DMS 273 (cell line): ENCODE measurements around the gene RBFOX1.

Source experiments
- DNase-seq: peaks from one replicate; lab custom pipeline; 2025; ENCODE audit not compliant: unreplicated experiment; lab: John Stamatoyannopoulos, UW

The RBFOX1 gene

GRCh38 chr16:7650431-7650830, 317.8 kb downstream of the RBFOX1 start:
- DNase-seq: no peak

DNA sequence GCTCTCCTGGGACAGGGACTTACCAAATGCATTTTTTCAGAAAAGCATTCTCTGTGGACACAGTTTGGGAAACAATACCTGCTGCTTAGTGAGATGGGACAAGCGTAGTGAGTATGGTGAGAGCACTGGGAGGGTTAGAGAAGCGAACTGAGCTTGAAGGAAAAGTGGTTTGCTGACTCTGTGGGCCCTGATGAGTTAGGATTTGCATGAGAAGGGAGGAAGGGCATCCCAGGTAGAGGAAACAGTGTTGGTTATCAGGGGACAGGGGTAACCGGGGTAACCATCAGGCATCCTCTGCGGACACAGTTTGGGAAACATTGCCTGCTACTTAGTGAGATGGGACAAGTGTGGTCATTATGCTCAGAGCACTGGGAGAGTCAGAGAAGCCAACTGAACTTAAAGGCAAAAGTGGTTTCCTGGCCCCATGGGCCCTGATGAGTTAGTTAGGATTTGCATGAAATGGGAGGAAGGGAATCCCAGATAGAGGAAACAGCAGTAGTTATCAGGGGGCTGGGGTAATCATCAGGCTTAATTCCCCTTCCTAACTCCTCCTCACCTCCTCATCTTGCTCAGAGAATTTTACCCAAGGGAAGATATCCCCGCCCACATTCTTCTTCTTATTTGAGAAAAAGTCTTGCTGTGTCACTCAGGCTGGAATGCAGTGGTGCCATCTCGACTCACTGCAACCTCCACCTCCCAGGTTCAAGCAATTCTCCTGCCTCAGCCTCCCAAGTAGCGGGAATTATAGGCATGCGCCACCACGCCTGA, 319.3 kb downstream of the RBFOX1 start:
- no peak for DNase-seq

DNA sequence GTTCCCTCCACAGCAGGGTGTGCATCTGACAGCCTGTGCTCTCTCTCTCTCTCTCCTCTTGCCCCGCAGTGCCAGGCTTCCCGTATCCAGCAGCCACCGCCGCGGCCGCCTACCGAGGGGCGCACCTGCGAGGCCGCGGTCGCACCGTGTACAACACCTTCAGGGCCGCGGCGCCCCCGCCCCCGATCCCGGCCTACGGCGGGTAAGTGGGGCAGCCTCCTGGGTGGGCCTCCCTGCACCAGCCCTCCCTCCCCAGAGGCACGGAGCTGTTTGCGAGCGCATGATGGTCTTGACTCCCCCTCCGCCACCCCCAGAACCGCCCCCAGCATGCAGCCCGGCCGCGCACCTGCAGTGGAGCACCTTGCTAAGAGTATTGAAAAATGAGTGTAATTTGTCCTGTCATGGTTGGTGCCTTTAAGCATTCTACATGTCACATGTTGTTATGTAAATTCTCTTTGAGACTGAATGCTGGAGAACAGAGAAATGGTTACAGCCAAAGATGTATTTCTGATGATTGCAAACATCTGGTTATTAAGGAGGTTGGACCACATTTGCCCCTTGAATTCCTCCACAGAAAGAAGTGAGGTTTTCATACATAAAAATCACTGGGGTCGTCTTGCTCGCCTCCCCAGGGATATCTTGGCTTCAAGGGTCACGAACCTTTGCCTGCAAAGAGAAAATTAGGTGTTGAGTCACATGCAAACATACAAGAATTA, 321.3 kb downstream of the RBFOX1 start:
- no peak for DNase-seq

DNA sequence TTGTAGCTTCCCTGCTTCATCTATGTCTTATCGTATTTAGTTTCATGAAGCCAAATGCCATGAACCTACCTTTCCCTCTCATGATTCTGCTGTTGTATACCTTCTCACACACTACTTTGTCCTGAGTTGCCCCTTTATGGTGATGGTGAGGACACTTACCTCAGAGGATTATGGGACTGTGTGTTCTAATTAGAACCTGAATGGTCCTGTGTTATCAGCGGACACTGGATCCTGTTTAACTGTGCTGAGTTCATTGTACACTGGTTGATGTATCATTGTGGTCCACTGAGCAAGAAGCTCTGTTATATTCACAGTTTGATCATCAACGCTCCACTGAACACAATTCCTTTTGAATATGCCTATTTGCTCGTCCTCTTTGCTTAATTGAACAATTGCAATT, 343.0 kb downstream of the RBFOX1 start:
- no peak for DNase-seq

DNA sequence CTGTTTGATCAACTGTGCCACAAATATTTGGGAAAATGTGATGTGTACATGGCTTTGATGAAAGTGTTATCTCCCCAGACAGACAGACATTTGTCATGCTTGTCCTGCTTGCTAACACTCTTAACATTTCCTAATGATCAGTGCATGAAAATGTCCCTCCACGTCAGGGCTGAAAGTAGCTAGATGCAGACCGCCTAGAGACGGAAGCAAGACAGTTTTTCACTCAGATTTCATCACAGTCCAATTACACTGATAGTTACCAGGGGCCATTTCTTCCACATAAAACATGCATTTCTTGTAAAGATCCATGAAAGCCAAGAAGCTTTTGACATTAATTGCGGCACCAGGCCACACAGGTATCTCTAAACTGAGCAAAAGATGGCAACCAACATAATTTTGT, 347.7 kb downstream of the RBFOX1 start:
- no peak for DNase-seq

GRCh38 chr16:7688811-7689210, 356.2 kb downstream of the RBFOX1 start:
- no peak for DNase-seq

GRCh38 chr16:7689234-7689633, 356.6 kb downstream of the RBFOX1 start:
- DNase-seq: no peak

DNA sequence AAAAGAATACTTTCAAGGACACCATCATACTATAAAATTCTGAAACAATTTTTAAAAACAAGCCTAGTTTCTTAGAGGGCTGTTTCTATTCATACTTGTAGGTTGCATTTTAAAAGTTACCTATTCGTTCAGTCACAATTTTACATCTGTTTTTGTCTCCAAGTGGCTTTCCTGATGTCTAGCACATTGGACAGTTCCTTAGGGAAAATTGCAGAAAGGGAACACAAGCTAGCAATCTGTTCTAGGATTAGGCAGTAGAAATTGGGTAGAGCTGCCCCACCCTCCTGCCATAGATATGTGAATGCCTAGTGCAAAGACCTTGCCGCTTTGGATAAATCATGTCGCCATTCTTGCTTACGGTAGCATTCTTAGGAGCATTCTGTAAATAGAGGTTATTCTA, 358.9 kb downstream of the RBFOX1 start:
- no peak for DNase-seq

DNA sequence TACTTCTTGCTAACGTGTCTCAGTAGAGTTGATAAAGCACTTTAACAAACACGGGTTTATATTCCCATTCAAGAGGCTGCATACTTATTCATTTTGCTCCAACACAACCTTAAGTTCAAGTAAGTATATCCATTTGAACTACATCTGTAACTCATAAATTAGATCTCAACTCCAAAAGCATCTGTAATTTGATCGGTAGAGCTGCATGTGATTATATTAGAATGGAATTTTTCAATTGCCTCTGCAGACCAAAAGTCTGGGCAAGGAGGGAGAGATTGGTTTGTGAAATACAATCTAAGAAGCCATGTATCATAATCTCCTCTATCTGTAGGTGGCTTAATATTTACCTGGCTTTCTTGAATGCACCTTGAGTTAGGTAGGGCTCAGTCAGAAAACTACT, 371.0 kb downstream of the RBFOX1 start:
- no peak for DNase-seq

DNA sequence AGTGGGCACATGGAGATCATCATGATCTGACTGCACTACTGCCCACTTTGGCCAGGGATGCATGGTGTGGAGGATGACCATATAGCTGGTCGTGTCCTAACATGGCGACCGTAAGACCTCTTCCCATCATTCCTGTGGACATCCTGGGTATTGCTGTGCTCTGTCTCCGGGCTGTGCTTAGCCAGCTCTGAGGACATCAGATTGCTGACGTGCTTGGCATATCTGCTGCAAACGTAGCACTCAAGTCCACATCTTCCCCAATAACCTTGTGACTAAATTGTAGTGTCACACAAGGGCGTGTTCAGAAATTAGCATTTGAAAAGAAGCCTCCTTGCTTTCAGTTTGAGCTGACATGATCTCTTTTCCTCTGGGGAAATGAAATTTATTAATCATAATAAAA, 373.2 kb downstream of the RBFOX1 start:
- no peak for DNase-seq

DNA sequence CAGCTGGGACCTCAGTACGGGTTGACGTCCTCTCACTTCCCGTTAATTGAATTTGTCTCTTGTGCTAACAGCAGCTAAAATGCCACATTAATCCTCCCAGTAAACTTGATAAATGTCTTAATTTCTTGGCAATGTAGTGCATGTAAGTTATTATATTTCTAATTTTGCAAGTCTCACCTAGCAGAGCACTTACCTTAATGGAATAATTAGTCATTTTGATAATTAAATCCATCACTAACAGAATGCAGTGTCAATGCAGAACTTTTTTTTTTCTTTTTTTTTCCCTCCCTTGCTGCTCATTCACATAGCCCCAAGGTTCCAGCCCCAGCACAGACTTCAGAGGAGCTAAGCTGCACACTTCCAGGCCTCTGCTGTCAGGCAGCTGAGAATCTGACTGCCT, 376.5 kb downstream of the RBFOX1 start:
- DNase-seq: no peak

DNA sequence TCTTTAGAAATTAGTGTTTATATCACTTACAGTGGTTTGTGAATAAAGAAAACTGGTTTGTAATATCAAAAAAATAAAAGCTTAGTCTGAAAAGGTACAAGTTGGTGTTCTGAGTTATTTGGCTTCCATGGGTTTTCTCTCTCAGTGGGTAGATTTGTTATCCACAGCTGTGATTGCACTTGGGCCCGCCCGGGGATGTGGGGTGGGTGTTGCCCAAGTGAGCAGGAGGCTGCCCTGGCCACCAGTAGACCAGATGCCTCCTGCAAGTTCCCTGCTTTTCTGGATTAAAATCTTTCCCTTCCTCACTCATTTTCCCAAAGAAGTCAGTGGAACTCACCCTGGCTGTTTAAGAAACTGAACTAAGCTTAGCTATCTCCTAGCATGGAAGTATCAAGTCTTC, 380.6 kb downstream of the RBFOX1 start:
- no peak for DNase-seq

DNA sequence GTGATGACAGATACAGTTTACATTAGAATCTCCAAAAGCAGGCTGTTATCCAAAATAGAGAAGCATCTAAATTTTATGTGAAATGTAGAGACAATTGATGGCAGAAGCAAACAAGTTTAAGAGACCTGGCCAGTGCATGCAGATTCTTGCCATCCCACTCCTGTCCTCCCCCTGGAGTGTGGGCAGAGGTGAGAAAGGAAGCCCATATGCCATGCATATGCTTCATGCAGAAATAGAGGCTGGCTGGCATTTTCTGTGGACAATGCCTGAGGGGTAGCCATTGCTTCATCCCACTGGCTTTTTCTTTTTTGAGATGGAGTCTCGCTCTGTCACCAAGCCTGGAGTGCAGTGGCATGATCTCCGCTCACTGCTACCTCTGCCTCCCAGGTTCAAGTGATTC, 382.1 kb downstream of the RBFOX1 start:
- DNase-seq: no peak

DNA sequence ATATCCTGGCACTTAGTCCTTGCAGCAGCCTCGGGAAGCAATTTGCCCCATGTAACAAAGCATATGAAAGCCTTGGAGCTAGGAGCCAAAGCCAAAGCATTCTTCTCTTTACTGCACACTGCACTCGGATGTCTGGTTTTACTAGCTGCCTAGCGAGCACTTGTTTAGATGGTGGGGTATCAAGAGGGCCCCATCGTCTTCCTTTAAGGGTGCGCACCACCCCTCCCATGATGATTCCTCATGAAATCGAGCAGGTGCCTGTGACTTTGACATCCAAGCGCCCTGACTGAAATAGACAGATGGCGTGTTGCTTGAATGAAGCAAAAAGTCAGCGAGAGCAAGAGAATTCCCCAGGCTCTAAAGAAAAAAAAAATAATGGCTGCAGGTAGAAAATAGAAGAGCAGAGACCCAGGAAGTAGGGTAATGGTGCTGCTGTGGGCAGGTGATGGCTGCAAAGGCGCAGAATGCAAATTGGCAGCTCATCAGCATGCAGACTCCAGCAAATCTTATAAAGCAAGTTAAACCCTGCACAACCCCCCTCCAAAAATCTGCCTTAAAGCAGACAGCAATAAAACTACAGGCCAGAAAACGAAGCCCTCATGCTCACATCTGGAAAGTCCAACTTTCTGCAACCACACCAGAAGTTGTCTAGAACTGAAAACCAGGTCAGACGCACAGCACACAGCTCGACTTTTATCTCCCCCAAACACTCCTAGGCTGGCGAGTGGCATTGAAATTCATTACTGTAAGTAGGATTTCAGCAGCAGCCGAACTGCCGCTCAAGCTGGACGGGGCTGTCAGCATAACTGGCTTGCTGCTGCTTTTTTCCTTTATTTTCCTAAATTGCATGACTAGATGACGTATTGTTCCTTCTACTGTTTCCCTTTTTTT, 384.3 kb downstream of the RBFOX1 start:
- no peak for DNase-seq

- DNase-seq: no peak
Measured at GRCh38 chr16:7722761-7723160, 390.1 kb downstream of the RBFOX1 start.

DNA sequence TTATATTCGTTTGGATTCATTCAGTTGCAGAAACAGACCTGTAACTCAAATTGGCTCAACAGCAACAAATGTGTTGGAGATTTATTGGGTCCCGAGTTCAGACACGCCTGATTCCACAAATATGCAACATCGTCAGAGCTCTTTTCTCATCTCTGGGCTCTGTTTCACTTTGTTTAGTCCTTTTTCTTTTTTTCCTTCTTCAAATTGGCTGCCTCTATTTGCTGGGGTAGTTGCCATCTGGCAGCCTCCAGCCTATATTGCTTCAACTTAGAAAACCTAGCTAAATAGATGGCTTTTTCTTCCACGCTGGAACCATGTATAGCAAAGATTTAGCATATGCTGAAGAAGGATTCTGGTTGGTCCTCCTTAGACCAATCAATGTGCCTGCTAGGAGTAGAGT, 398.5 kb downstream of the RBFOX1 start:
- DNase-seq: no peak

GRCh38 chr16:7736138-7736665, 403.6 kb downstream of the RBFOX1 start:
- DNase-seq: no peak

GRCh38 chr16:7742626-7743025, 410.0 kb downstream of the RBFOX1 start:
- no peak for DNase-seq

DNA sequence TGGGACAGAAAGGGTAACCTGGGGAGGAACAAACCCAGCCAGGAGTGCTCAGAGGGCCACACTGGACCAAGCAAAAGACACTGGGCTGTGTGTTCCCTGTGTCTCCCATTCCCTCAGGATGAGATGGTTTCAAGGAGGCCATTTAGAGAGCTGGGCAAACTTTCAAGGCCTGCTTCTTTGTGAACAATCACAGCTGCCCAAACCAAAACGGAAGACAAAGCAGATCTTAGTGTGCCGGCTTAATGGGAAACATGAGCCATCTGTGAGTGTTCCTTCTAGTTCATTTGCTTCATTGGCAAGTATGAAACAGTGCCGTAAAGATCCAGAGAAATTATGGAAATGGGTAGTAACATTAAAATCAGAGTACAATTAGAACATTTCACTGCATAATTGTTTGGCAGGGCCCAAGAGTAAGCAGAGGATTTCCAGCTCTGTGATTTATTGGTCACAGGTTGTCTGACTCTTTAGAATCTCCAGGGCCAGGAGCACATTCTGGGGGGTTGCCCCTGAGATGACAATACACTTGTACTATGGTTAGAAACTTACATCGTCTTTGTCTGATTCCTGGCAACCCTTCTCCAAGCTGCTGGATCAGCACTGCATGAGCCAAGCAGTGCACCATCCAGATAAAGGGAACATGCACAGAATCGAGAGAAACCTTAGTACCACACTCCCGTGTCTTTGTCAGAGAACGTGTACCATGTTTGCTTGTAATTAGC, 412.1 kb downstream of the RBFOX1 start:
- no peak for DNase-seq

DNA sequence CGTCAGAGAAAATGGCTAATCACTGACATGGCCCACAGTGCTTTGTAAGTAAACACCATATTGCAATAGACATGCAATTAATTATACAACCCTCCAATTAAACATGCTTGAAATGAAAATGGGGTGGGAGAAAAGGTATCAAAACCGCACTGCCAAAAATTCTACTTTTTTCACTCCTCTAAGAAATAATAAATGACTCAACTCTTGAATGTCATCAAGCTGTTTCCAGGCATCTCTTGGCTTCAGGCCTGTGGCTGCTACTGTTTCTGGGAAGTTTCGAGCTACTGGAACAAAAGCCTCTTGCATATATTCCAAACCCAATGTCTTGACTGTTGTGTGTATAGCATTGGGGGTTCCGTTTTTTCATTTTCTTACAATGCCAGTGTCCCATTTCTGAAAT, 412.6 kb downstream of the RBFOX1 start:
- DNase-seq: no peak

DNA sequence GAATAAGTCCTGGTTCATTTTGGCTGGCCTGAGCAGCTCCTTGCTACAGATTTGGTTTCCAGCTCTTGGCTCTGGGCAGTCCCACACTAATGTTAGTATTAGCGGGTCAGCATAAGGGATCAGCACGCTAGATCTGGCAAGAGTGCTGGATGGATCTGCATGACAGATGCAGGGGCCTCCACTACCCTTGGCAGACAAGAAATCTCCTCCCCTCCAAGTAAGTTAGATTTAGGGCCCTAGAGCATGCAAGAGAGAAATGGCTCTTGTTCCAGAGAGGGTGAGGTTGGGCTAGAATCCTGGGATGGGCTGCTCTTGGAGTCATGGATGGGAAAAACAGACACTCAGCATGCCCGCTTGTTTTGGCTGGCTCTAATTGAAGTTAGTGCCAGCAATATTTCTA, 414.3 kb downstream of the RBFOX1 start:
- no peak for DNase-seq
